ENCODE measurements around the gene PLG. TPM values are rescaled to one million over a fixed set of nuclear protein-coding genes. Genes with fewer than 3 reads are reported as not detected.
A peak's percentile ranks its signal among the peaks of the same experiment; 100 is the strongest.

Gene PLG
- total RNA-seq, 1 donor from 2014 or later = 1.9 TPM

DNA sequence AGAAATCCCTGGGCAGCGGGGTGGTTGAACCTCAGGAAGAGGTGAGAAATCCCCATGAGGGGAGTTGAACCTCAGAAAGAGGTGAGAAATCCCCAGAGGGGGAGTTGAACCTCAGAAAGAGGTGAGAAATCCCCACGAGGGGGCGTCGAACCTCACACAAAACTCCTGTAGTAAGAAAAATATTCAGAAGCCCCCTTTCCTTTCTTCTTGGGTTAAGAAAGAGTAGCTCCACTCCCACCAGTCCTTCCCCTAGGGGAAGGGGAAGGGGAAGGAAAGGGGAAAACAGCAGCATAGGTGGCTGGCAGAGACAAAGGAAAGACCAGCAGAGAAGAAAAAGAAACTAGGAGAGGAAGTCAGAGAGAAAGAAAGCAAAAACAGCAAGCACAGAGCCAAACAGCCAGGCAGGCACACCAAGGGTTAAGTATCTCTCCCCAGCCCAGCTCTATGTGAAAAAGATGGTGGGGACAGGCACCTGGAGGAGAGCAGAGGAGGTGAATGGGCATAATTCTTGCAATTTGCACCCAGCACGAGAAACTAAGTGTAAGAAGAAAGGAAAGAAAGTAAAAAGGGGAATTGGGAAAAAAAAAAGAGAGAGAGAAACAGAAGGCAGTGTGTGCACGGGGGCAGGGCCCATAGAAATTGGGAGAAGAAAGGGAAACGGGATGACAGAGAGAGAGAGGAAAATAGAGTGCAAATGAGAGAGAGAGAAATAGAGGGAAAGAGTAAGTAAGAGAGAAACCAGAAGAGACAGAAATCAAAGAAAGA lies 88.2 kb downstream of the PLG start:
- TF ChIP-seq, protein P1, sequence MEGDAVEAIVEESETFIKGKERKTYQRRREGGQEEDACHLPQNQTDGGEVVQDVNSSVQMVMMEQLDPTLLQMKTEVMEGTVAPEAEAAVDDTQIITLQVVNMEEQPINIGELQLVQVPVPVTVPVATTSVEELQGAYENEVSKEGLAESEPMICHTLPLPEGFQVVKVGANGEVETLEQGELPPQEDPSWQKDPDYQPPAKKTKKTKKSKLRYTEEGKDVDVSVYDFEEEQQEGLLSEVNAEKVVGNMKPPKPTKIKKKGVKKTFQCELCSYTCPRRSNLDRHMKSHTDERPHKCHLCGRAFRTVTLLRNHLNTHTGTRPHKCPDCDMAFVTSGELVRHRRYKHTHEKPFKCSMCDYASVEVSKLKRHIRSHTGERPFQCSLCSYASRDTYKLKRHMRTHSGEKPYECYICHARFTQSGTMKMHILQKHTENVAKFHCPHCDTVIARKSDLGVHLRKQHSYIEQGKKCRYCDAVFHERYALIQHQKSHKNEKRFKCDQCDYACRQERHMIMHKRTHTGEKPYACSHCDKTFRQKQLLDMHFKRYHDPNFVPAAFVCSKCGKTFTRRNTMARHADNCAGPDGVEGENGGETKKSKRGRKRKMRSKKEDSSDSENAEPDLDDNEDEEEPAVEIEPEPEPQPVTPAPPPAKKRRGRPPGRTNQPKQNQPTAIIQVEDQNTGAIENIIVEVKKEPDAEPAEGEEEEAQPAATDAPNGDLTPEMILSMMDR (IDR thresholded peaks at IDR 0.05; ENCODE audit: unreplicated experiment) = peak; percentile 19
- H3K4me3 Mint-ChIP-seq (ENCODE audit: low read depth) = no peak overlapping the region
- H3K27me3 Mint-ChIP-seq = no peaks in the 10 kb centered on the region
- no peaks in the 10 kb centered on the region for H3K9me3 Mint-ChIP-seq (ENCODE audit: low read depth)
- peak overlapping the region; percentile 57 for H3K27ac Mint-ChIP-seq
- peaks cover 1% of the 10 kb centered on the region for H3K4me1 Mint-ChIP-seq (ENCODE audit: low read depth)
- DNase-seq (ENCODE audit: low spot score, unreplicated experiment) = no peak
- no peaks in the 10 kb centered on the region for H3K36me3 Mint-ChIP-seq (ENCODE audit: insufficient read depth)

DNA sequence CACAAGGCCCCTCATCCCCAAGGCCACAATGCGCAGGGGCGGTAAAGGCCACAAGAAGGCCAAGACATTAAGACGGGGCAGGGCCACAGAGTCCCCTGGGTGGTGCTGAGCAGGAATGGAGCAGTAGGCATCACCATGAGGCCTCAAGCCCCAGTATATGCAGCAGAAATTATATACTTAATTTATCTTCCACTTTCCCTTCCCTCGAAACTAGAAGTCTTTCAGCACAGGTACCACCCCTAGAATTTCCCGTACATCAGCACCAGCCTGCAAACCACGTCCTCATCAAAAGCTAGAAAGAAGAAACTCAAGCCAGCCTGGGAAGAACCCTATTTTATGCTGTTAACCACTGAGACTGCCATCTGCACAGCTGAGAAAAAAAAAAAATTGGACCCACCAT lies 89.4 kb downstream of the PLG start:
- Mint-ChIP-seq H3K4me3 (ENCODE audit: low read depth) (no peak overlapping the region), H3K36me3 (ENCODE audit: insufficient read depth) (no peaks in the 10 kb centered on the region), H3K4me1 (ENCODE audit: low read depth) (peaks cover 1% of the 10 kb centered on the region), H3K27me3 (no peaks in the 10 kb centered on the region), H3K27ac (no peak overlapping the region), H3K9me3 (ENCODE audit: low read depth) (no peaks in the 10 kb centered on the region)
- TF ChIP-seq, protein P1 (IDR thresholded peaks at IDR 0.05; ENCODE audit: unreplicated experiment) = no peak
- DNase-seq (ENCODE audit: low spot score, unreplicated experiment) = no peak

DNA sequence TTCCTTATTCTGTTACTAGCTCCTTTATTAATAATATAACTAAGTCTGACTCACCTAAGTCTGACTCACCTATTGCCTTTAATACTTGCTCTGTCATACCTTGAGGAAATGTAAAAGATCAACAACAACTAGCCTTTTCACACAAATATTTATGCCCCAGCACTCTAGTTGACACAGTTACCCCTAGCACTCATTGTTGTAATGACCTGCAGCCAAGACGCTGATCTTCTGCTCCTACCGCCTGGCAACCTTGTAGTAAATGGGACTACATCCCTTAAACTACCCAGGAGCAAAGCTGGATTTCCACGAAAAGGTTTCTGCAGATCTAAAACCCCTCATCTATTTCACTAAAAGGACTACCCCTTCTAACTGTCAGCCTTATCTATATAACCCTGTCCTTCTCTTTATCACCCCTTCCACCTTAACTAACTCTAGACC lies 90.0 kb downstream of the PLG start:
- H3K4me3 Mint-ChIP-seq (ENCODE audit: low read depth) = no peak overlapping the region
- peaks cover 4% of the 10 kb centered on the region for H3K9me3 Mint-ChIP-seq (ENCODE audit: low read depth)
- no peak overlapping the region for H3K27ac Mint-ChIP-seq
- no peaks in the 10 kb centered on the region for H3K27me3 Mint-ChIP-seq
- H3K4me1 Mint-ChIP-seq (ENCODE audit: low read depth) = peaks cover 1% of the 10 kb centered on the region
- TF ChIP-seq, protein P1 (IDR thresholded peaks at IDR 0.05; ENCODE audit: unreplicated experiment) = no peak
- DNase-seq (ENCODE audit: low spot score, unreplicated experiment) = no peak
- H3K36me3 Mint-ChIP-seq (ENCODE audit: insufficient read depth) = no peaks in the 10 kb centered on the region

DNA sequence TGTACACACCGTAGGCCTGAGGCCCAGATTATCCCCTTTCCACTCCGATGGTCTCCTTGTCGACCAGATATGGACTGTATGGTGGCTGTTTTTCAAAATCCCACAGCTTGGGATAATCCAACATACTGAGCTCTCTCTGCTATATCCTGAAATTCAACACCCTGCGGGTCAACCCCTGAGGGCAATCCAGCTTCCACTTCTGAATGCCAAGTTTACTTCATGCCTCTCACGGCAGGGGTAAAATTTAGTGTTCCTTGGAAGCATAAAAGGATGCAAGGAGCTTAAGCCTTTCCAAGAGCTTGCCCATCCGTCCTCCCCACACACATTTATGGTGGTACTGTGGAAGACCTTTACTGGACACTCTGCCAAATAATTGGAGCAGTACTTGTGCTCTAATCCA lies 90.7 kb downstream of the PLG start:
- Mint-ChIP-seq H3K4me3 (ENCODE audit: low read depth) (no peak overlapping the region), H3K36me3 (ENCODE audit: insufficient read depth) (no peaks in the 10 kb centered on the region), H3K9me3 (ENCODE audit: low read depth) (peaks cover 7% of the 10 kb centered on the region), H3K27me3 (no peaks in the 10 kb centered on the region), H3K27ac (peak overlapping the region; percentile 54), H3K4me1 (ENCODE audit: low read depth) (peaks cover 1% of the 10 kb centered on the region)
- DNase-seq (ENCODE audit: low spot score, unreplicated experiment) = no peak
- TF ChIP-seq, protein P1 (IDR thresholded peaks at IDR 0.05; ENCODE audit: unreplicated experiment) = no peak

DNA sequence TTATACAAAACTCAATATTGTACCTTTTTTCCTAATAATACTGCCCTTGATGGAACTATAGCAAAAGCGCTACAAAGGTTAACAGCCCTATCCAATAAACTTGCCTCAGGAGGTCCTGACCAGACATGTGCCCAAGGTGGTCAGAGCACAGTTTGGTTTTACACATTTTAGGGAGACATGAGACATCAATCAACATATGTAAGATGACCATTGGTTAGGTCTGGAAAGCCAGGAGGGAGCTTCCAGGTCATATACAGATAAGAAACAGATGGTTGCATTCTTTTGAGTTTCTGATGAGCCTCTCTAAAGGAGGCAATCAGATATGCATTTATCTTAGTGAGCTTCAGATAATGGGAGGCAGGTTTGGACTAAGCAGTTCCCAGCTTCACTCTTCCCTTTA lies 91.6 kb downstream of the PLG start:
- peaks cover 9% of the 10 kb centered on the region for H3K9me3 Mint-ChIP-seq (ENCODE audit: low read depth)
- H3K27ac Mint-ChIP-seq = no peak overlapping the region
- no peaks in the 10 kb centered on the region for H3K36me3 Mint-ChIP-seq (ENCODE audit: insufficient read depth)
- TF ChIP-seq, protein P1 (IDR thresholded peaks at IDR 0.05; ENCODE audit: unreplicated experiment) = no peak
- no peak overlapping the region for H3K4me3 Mint-ChIP-seq (ENCODE audit: low read depth)
- no peak for DNase-seq (ENCODE audit: low spot score, unreplicated experiment)
- H3K27me3 Mint-ChIP-seq = no peaks in the 10 kb centered on the region
- H3K4me1 Mint-ChIP-seq (ENCODE audit: low read depth) = no peaks in the 10 kb centered on the region

Measured in progenitor cell of endocrine pancreas (in vitro differentiated cells).